HG03060 (cell line): ENCODE data around the gene CLPSL2.

Source experiments
- ATAC-seq: cut with Tn5 transposase; IDR thresholded peaks from one replicate; pipeline ENCODE4 v1.9.1; 2021; ENCODE audit warnings: low read depth, moderate number of reproducible peaks; ENCODE audit not compliant: unreplicated experiment

The CLPSL2 gene

DNA sequence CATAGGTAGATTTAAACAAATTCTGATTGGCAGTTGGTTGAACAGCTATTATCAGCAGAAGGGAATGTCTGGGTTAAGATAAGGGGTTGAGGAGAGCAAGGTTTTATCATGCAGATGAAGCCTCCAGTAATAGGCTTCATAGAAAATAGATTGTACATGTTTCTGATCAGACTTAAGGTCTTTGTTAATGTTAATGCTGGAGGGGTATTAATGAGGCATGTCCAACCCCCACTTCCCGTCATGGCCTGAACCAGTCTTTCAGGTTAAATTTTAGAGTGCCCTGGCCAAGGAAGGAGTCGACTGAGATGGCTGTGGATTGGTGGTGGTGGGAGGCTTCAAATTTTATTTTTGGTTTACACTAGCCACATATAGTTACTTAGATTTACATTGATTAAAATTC lies 7.8 kb downstream of the CLPSL2 start:
- ATAC-seq, result no peak

DNA sequence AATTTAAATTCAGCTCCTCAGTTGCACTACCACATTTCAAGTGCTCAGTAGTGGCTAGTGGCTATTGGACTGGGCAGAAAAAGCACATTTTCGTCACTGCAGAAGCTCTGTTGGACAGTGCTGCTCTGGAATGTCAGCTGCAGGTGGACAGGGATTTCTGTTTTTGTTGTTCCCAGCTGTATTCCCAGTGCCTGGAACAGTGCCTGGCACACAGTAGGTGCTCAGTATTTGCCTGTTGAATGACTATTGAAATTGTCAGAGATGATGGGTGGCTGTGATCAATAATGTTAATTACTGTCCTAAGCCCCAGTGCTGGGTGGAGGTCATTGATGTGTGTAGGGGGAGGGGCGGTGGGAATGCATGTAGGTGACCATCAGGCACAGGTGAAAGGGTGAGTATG lies 9.9 kb downstream of the CLPSL2 start:
- ATAC-seq, result no peak

DNA sequence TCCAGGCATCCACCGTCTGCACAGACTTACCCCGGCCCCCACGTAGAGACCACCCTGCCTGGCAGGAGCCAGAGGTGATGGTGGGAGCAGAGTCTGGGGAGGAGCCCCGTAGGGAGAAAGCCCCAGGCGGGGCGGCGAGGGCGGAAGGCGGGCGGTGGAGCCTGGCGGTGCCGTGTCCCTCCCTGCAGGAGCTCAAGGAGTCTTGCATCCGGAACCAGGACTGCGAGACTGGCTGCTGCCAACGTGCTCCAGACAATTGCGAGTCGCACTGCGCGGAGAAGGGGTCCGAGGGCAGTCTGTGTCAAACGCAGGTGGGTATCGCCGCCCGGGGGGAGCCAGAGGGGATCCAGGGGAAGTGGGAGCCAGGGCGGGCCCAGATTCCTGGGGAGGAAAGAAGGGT lies 10.4 kb downstream of the CLPSL2 start:
- ATAC-seq, result no peak

DNA sequence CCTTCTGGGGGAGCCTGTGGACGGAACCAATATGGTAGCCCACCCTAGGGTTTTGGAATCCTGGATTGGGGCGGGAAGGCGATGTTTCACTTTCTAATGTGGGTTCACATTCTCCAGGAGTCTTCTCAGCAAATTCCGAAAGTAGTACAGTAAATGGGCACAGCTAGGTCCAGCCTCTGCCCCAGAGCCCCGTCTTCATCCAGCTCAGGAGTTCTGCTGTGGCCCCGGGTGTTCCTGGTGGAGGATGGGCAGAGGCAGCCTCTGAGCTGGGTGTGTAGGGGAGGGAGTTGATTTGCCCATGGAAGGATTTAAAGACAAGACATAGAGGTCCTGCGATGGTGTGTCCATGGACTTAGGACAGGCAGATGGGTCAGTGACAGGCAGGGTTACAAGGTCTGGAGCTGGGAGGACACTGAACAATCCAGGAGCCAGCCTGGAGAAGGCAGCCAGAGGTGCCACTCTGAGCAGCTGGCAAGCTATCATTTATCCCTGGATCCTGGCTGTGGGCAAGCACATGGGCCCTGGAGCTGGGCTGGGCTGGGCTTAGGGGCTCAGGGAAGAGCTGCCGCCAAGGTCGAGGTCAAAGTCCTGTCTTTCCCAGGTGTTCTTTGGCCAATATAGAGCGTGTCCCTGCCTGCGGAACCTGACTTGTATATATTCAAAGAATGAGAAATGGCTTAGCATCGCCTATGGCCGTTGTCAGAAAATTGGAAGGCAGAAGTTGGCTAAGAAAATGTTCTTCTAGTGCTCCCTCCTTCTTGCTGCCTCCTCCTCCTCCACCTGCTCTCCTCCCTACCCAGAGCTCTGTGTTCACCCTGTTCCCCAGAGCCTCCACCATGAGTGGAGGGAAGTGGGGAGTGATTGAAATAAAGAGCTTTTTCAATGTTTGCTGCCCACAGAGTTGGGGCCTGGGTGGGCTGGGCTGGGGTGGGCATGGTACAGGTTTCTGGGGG lies 11.1 kb downstream of the CLPSL2 start:
- ATAC-seq, result no peak

DNA sequence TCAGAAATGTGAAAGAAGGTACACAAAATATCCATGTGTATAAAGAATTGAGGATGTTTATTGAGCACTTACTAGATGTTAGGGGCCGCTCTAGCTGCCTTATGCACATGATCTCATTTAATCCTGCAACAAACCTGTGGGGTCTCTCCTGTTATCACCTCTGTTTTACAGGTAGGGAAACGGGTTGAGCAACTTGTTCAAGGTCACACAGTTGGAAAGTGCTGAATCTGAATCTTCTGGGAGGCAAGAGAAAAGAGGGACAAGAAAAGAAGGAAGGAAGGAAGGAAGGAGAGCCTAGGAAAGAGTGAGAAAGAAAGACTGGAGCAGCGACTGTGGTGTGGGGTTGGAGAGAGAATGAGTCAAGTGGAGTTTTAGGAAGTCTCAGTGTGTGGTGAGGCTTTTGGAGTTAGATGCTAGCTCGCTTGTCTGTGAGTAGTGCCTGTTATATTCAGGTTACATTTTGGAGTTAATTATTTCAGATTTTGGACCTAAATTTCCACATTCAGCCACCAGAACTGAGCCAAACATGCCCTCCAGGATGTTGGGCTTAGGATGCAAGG lies 12.1 kb downstream of the CLPSL2 start:
- no peak for ATAC-seq

DNA sequence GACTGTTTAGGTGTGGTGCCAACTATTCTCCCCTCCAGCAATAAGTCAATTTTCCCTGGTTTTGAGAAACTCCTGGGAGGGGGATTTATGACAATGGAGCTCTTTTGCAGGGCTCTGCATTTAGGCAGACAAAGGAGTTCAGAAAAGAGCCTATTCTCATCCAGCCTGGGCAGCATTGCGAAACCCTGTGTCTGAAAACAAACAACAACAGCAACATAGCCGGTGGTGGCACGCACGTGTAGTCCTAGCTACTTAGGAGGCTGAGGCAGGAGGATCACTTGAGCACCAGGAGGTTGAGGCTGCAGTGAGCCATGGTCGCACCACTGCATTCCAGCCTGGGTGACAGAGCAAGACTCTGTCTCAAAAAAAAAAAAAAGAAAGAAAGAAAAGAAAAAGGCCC lies 14.3 kb downstream of the CLPSL2 start:
- no peak for ATAC-seq

DNA sequence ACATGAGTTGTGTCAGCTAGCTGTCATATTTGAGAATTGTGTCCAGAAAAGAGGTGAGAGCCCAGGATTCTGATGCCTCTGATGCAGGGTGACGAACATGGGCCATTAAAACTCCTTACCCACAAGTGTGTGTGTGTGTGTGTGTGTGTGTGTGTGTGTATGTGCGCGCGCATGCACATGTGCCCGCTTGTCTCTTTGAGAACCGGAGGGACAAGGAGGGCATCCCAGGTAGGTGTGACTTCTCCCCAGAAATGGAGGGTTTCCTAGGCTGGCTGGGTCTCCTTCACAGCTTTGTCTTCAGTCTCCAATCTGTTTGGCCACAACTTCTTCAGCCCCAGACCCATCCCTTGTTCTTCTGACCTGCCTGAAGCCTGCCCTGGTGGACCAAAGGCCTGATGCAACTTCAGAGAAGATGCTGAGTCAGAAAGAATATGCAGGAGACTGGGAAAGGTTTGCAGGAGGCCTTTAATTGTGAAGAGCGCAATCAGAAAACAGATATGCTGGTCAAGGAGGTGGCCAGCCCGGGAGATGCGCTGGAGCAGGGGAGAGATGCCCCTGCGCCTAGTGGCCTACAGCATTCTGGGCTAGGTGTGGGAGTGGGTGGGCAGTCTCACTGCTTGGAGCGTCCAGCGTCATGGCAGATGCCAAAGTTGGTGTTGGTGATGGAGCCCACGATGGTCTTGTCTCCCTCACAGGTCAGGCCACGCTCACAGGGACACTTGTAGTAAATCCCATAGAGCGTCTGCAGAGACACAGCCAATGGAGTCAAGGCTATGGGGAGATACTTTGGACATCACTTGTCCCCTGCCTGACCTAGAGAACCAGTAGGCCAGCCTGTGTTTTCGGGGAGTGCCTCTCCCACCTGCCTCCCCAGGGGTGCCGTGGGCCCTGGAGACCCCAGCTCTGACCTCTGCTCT lies 18.4 kb downstream of the CLPSL2 start:
- no peak for ATAC-seq

DNA sequence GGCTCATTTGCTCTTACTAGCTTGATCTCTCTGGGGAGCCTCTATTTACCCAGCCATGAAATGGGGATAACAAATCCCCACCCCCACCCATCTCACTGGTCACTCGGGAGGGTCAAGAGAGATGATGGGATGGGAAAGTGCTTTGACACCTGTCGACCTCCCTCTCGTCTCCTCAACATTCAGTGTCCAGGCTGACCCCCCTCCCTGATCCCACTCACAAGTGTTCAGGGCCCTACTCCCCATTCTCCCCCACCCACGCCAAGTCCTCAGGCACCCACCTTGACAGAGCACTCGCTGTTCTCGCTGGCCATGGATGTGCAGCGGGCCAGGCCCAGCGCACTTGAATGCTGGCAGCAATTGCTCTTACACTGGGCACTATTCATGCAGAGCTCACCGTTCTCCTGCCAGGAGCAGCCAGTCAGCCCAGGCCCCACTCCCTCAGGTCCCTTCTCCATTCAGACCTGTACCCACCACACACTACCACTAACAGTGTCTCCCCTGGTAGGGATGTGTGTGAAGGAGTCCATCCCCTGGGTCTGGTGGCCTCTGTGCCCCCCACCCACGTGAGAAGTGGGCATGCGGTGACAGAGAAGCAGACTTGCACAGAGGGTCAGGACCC lies 19.2 kb downstream of the CLPSL2 start:
- no peak for ATAC-seq

DNA sequence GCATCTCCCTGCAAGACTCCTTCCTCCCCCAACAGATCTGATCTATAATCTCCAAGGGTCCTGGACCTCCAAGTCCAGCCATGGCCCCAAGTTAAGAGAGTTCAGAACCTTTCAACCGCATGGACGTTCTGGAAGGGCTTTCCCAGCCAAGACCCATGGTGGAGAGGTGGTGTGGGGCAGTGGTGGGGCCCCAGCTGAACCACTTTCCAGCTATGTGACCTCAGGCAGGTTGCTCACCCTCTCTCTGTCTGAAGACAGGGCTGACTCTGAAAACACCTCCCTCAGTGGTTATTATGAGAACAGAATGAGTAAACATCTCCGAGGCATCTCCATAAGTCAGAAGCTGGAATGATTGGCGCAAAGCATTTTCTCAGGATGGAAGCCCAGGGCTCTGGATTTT lies 19.8 kb downstream of the CLPSL2 start:
- no peak for ATAC-seq

DNA sequence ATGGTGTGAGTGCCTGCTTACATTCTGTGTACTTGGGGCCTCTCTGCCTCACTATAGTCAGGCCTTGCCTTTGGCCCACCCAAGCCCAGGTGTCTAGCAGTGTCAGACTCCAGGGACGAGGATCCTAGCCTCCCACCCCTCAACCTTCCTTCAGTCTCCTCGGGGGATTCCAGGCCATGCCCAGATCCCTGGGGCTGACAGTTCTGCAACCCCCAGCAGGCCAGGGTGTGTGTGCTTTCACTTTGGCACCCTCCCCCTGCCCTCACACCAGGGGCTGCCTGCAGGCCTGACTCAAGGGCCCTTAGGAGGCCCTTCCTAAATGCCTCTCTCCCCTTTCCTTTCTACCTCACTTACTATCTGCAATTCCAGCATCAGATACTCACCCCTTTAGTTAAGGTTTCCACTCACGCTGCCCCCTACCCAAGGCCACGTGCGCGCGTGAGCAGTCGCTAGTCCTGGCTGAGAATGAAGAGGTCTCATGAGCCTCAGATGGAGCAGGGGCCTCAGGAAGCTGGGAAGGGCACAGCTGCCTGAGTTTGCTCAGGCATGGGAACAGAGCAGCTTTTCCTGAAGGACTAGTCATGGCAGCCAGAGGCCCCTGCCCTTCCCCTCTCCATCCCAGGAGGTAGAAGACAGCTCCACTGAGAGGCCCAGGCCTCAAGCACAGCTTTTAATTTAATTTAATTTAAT lies 21.6 kb downstream of the CLPSL2 start:
- ATAC-seq, result no peak

DNA sequence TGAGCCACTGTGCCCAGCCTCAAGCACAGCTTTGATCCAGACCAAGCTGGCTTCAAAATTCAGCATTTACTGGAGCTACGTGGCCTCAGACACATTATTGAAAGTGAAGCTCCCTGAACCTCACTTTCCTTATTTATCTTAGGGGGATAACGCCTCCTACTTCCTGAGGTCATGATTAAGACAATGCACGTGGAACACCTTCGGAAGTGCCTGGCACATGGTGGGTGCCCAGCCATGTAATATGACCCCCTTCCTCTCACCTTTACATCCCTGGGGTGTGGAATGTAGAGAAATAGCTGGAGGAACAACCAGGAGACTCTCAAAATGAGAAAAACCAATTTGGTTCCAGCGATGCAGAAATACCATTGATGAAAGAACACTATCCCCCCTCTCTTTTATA lies 22.3 kb downstream of the CLPSL2 start:
- ATAC-seq, result no peak

DNA sequence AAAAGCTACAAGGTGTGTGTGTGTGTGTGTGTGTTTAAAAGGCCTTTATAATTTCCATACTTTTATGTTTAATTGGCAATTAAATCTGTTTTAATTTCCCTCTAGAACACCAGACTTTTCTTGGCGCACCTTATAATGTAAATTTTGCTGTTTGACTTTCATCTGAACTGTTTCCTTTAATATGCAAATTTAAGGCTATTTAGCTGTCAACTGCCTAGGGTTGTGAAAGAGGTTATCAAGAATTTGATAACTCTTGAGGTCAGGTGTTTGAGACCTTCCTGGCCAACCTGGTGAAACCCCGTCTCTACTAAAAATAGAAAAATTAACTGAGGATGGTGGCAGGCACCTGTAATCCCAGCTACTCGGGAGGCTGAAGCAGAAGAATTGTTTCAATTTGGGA lies 24.8 kb downstream of the CLPSL2 start:
- ATAC-seq, result no peak

DNA sequence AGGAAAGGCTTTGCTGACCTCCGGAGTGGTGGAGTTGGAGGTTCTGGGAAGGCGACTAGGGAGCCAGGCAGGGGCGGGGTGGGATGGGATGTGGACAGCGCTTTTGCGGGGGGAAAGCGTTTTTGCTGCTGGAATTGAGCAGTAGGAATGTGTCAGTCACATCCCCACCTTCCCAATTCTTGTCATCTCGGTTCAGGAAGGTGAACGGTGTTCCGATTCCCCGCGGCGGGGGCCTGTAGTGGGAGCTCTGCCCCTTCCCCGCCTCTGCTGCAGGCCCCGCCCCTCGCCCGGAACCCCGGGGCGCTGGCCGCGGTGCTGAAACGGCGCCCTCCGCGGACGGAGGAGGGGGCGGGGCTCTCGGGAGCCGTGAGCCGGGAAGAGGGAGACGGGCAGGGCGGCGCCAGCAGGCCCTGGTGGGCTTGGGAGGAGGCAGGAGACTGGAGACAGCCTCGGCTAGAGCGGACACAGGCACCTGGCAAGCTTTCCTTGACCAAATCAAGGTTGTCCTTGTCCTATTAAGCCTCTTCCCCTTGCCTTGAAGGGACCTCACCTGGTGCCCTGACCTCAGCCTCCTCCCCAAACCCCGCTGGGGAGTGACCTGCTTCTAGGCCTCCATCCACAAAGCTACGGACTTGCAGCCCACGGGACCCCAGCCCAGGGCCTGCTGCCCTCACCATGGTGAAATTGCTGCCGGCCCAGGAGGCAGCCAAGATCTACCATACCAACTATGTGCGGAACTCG lies 28.8 kb downstream of the CLPSL2 start, which contains the start of gene LHFPL5:
TSS of gene LHFPL5 (plus strand) at position 357 of the 741 bp plus-strand sequence. CDS start at position 676, 319 bp downstream.
- ATAC-seq, result no peak

DNA sequence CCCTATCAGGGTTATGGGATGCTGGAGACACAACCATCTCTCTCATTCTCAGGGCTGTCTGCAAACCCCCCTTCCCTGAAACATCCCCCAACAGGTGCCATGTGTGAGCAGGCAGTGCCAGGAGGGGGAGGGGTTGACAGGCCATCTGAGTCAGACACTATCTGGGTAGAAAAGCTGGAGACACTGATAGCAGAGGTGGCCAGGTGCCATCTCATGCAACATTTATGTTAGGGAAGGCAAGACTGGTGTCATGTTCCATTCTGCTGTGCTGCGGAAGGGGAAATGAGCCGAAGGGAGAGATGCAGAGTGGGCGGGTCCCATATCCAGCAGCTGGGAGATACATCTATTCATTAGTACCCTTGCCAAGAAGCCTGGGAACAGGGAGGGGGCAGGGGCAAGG lies 32.3 kb downstream of the CLPSL2 start:
- ATAC-seq, result no peak

DNA sequence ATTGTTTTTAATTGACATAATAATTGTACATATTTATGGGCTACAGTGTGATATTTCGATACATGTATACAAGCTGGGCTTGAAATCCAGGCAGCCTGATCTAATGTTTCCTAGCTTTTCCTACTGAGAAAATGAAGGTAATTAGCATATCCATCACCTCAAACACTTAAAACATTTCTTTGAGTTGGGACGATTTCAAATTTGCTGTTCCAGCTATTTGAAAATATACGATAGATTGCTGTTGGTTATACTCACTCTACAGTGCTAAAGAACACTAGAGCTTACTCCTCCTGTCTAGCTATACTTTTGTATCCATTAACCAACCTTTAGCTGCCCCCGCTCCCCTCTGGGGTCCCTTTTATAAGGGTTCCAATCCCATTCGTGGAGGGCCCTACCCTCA lies 33.4 kb downstream of the CLPSL2 start:
- ATAC-seq, result no peak

DNA sequence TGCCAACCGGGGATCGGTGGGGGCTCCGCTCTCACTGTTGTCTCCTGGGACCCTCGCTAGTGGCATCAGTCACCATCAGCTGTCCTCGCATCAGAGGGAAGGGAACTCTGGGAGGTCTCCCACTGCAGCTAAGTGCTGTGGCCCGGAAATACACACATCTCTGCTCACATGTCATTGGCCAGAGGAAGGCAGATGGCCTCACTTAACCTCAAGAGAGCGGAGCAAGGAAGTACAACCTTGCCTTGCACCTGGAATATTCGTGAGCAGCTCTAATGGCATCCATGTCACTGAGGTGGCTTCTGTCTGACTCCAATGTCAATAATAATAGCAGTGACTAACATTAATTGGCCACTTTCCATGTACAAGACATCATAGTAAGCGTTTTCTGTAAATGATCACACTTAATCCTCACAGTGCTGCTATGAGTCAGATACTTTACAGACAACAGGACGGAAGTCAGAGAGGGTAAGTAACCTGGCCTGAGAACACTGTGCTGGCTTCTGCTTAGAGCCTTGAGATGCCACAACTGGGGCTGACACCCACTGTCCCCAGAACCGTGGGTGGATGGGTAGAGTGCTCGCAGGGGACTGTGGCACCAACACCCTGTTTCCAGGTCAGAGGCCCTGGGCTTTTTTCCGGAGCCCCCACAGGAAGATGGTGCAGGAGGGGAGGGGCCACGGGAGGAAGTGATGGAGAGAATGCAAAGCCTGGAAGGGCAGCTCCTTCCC lies 34.7 kb downstream of the CLPSL2 start:
- no peak for ATAC-seq

DNA sequence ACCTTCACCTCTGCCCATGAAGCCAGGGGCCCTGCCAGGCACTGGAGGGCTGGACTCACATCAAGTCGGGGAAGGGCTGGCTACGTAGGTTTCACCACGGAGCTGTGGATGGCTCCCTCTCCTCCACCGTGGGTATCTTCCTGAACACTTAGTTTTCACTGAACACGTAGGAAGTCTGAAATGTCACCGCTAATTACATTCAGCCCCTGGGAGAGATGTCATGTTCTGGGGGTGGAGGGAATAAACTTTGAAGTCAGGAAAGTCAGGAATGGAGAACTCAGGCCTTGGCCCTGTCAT lies 35.2 kb downstream of the CLPSL2 start:
- no peak for ATAC-seq

DNA sequence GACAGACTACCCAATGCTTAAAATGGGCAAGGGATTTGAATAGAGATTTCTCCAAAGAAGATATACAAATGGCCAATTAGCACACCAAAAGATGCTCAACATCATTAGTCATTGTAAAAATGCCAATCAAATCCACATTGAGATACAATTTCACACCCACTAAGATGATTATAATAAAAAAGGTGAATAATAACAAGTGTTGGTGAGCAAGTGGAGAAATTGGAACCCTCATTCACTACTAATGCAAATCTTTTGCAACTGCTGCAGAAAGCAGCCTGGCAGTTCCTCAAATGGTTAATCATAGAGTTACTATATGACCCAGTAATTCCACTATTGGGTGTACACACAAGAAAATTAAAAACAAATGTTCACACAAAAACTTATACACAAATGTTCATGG lies 41.1 kb downstream of the CLPSL2 start:
- ATAC-seq, result no peak

DNA sequence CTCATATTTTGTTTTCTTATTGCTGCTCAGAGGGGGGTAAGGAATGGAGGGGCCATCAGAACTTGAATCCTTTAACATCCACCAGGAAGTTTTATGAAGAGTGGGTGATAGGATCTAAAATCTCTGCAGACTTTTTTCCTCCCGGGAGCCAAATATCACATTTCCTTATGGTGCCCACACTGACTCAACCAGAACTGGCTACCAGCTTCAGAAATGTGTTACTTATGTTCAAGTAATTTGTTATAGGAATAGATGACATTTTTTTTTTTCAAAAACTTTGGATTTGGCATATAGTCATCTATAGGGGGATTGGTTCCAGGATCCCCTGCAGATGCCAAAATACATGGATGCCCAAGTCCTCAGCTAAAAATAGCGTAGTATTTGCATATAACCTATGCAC lies 47.2 kb downstream of the CLPSL2 start:
- ATAC-seq, result no peak
